Spleen (tissue), 11 donors: ENCODE data around the gene TAOK2. TPM values are rescaled to one million over a fixed set of nuclear protein-coding genes. Genes with fewer than 3 reads are reported as not detected.

Experiments used
- DNase-seq: peaks from one replicate; pipeline ENCODE4 v3.0.0-alpha.2; 2020
- H3K27ac ChIP-seq, 8 donors: fragments of 200-600 bp; sonication (generic) in 7 of 8; 1 replicate in 4 of 8; 2 replicates in 4 of 8; pipeline versions ENCODE4 v1.5.0 to v1.8.0; 2016 to 2021; ENCODE audit warnings: inconsistent platforms in 4 of 8, mild to moderate bottlenecking in 4 of 8, moderate library complexity in 1 of 8
- H3K27me3 ChIP-seq, 7 donors: fragments of 200-600 bp; sonication (generic) in 6 of 7; replicated peaks in 1 of 7; 1 replicate in 4 of 7; 2 replicates in 3 of 7; pipeline versions ENCODE4 v1.5.0 to v1.8.0; 2016 to 2021; ENCODE audit warnings: inconsistent platforms in 3 of 7, mild to moderate bottlenecking in 1 of 7
- H3K36me3 ChIP-seq, 6 donors: fragments of 200-600 bp; sonication (generic) in 5 of 6; 1 replicate in 4 of 6; 2 replicates in 2 of 6; pipeline versions ENCODE4 v1.5.0 to v1.8.0; 2016 to 2021; ENCODE audit warnings: inconsistent platforms in 2 of 6
- H3K4me1 ChIP-seq, 6 donors: fragments of 200-600 bp; sonication (generic) in 5 of 6; 1 replicate in 3 of 6; 2 replicates in 3 of 6; pipeline versions ENCODE4 v1.5.0 to v1.8.0; 2016 to 2021; ENCODE audit warnings: inconsistent platforms in 3 of 6
- H3K4me3 ChIP-seq, 8 donors: fragments of 200-600 bp; sonication (generic) in 7 of 8; 1 replicate in 4 of 8; 2 replicates in 4 of 8; pipeline versions ENCODE4 v1.5.0 to v1.8.0; 2016 to 2021; ENCODE audit warnings: inconsistent platforms in 4 of 8, mild to moderate bottlenecking in 4 of 8, moderate library complexity in 2 of 8
- H3K9me3 ChIP-seq, 8 donors: fragments of 200-600 bp; sonication (generic) in 7 of 8; 1 replicate in 4 of 8; 2 replicates in 4 of 8; pipeline versions ENCODE4 v1.5.0 to v1.8.0; 2016 to 2021; ENCODE audit warnings: inconsistent platforms in 4 of 8
- POLR2A ChIP-seq, 3 donors: fragments of 450-650 bp; IDR thresholded peaks; one replicate each; pipeline ENCODE4 v1.5.1; 2017; ENCODE audit warnings: antibody characterized with exemption in 3 of 3, mild to moderate bottlenecking in 1 of 3
- POLR2AphosphoS5 ChIP-seq, 3 donors: sonication (generic); formaldehyde crosslinking; IDR thresholded peaks; one replicate each; pipeline ENCODE4 v1.5.1; 2017; ENCODE audit warnings: antibody characterized with exemption in 3 of 3
- WGBS, 5 donors: extraction: QIAGEN DNeasy Blood & Tissue Kit in 3 of 5; methylation state at CpG; one replicate each; pipeline versions ENCODE4 v1.1.5 to v1.1.7; 2013 to 2018; 5-methylcytosine and 5-hydroxymethylcytosine counted together
- intact Hi-C: fragments of 100-400 bp; cut with DNase I; formaldehyde crosslinking; loops from one replicate; pipeline ENCODE4 v1.15.0; 2023; ENCODE audit warnings: low total_unique reads
- polyA plus RNA-seq, 3 donors: library from polyadenylated mRNA; stranded (reverse); fragments of 200-250 nt; gene quantifications; one replicate each; pipeline ENCODE4 v1.2.1, GENCODE V29; 2013
- total RNA-seq, 7 donors: library from RNA; depleted of rRNA in 3 of 7; stranded (reverse); fragments of >200 nt in 3 of 7; fragmentation: NEBNext Ultra II Directional in 4 of 7; extraction: Animal tissue kit (Norgen Biotek cat#: 25700) in 4 of 7; gene quantifications; one replicate each; pipeline versions ENCODE4 v1.1.0 to v1.2.1, GENCODE V29; 2016 to 2021
- TF ChIP-seq, protein P1 (sequence below), 11 experiments: fragments of 200-600 bp in 7 of 11; fragments of 450-650 bp in 4 of 11; sonication (generic) in 4 of 11; IDR thresholded peaks in 8 of 11; conservative IDR thresholded peaks in 3 of 11; 1 replicate in 7 of 11; 2 replicates in 4 of 11; pipeline versions ENCODE4 v1.4.0 to v1.8.0; 2016 to 2021; ENCODE audit warnings: antibody characterized with exemption in 11 of 11, inconsistent platforms in 4 of 11, mild to moderate bottlenecking in 1 of 11
- donor health status: healthy with polysubstance abuse.
- donor health status: DM: no; HTN: no; CAD: no; lungs with moderate emphysema.
- donor health status: DM: no; HTN: no; CAD: no.
- donor health status: Bipolar disorder and iron deficiency.
- donor health status: healthy.
- donor health status: DM: no; HTN: no; CAD: no.
- donor health status: DM: yes; HTN: yes; CAD: no.

Gene TAOK2
- total and polyA plus RNA-seq, 10 donors: 13.2 to 96.5 (median 71.6) TPM

DNA sequence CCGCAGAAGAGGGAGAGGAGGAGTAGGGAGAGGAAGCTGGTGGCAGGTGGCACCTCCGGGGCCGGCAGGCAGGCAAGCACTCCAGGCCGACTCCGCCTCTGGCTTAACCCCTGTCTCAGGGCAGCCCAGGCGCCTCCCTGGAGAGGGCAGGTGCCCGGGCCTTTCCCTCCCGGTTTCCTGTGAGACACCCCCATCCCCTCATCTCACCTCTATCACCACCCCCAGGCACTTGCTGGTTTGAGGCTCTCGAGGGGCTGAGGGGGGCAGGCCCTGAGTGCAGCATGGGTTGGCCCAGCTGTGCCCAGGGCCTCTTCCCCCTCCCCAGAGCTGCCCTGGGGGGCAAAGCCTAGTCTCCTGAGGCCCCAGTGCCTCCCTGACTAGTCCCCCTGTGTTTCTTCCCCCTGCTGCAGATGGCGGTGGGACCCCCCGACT lies 31.2 kb downstream of the TAOK2 start:
- no peak for DNase-seq
- H3K36me3 ChIP-seq: peaks cover 0 to 65% (median 20%) of the 10 kb centered on the region in 6 donors
- H3K27ac ChIP-seq: no peak overlapping the region
- WGBS, 5 donors: 25 to 44% (median 34%) methylated on average over 8 to 11 of the region's 11 CpGs
- H3K4me3 ChIP-seq: no peak overlapping the region
- H3K4me1 ChIP-seq: peaks cover 0 to 20% (median 13%) of the 10 kb centered on the region in 6 donors
- intact Hi-C loops: loop anchor here (5.0 kb wide), 2 partner anchors 43 to 308 kb away; partner anchors contain the start of gene TMEM219
- H3K9me3 ChIP-seq: no peaks in the 10 kb centered on the region
- peak in 2 of 3 donors; percentile 19 to 36 for TF ChIP-seq POLR2AphosphoS5 (IDR thresholded peaks at IDR 0.05)
- no peak for TF ChIP-seq POLR2A (IDR thresholded peaks at IDR 0.05)
- peaks cover 0 to 18% (median 8%) of the 10 kb centered on the region in 7 donors for H3K27me3 ChIP-seq

DNA sequence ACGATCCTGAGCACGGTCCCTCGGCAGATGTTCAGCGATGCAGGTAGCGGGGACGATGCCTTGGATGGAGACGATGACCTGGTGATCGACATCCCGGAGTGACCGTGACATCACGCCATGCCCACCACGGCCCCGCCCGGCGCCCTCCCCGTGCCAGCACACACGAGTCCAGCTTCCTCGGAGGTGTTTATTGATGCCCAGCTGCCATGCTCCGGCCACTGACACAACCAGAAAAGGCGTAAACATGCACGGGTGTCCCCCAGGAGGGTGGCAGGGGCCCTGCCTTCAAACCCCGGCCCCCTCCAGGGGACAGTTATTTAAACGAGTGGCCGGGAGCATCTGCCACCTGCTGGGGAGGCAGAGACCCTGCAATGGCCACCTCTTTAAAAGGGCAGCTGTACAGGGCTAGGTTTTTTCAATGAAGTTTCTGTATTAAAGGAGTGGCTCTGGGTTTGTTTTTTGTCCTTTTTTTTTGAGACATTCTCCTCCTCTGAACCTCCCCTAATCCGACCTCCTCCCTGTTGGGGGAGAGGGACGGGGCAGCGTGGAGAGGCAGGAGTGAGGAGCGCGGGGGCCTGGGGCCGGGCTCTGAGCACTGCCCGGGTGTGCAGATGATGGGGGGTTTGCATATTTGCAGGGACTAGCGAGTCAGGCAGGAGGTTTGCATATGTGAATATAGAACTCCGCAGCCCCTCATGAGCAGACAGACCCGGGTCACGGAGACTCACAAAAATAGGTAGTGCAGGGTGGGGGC lies 31.9 kb downstream of the TAOK2 start:
- H3K27ac ChIP-seq: no peak overlapping the region
- no peak overlapping the region for H3K4me3 ChIP-seq
- intact Hi-C loops: loop anchor here (5.0 kb wide), 1 partner anchor 308 kb away; no protein-coding TSS in a partner anchor
- no peak for DNase-seq
- WGBS, 5 donors: 57 to 69% (median 67%) methylated on average over 14 to 35 of the region's 35 CpGs
- H3K36me3 ChIP-seq: peaks cover 0 to 58% (median 17%) of the 10 kb centered on the region in 6 donors
- TF ChIP-seq POLR2AphosphoS5 (IDR thresholded peaks at IDR 0.05): peak in 1 of 3 donors; percentile 42
- no peak for TF ChIP-seq POLR2A (IDR thresholded peaks at IDR 0.05)
- TF ChIP-seq, protein P1, sequence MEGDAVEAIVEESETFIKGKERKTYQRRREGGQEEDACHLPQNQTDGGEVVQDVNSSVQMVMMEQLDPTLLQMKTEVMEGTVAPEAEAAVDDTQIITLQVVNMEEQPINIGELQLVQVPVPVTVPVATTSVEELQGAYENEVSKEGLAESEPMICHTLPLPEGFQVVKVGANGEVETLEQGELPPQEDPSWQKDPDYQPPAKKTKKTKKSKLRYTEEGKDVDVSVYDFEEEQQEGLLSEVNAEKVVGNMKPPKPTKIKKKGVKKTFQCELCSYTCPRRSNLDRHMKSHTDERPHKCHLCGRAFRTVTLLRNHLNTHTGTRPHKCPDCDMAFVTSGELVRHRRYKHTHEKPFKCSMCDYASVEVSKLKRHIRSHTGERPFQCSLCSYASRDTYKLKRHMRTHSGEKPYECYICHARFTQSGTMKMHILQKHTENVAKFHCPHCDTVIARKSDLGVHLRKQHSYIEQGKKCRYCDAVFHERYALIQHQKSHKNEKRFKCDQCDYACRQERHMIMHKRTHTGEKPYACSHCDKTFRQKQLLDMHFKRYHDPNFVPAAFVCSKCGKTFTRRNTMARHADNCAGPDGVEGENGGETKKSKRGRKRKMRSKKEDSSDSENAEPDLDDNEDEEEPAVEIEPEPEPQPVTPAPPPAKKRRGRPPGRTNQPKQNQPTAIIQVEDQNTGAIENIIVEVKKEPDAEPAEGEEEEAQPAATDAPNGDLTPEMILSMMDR (IDR thresholded peaks at IDR 0.05 in 8 of 11, conservative IDR thresholded peaks at IDR 0.05 in 3 of 11): peak; percentile 61 to 88 (median 77)
- H3K27me3 ChIP-seq: peaks cover 0 to 25% (median 15%) of the 10 kb centered on the region in 7 donors
- H3K9me3 ChIP-seq: no peaks in the 10 kb centered on the region
- peaks cover 0 to 27% (median 19%) of the 10 kb centered on the region in 6 donors for H3K4me1 ChIP-seq

DNA sequence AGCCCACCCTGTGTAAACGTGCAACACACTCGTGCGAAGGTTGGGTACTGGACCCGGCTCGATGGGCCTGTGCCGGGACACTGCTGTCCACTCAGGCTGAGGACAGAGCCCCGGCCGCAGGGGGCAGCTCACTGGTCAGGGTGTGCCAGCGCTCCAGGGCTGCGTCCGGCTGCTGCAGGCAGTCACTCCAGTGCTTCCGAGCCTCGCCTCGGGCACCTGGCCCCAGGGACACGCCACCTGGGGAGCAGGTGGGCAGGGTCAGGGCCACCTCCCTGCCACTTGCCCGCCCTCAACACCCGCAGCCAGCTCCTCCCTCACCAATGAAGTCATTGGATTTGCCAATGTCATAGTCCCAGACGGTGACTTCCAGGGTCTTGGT lies 32.4 kb downstream of the TAOK2 start:
- peaks cover 0 to 53% (median 11%) of the 10 kb centered on the region in 6 donors for H3K36me3 ChIP-seq
- H3K9me3 ChIP-seq: no peaks in the 10 kb centered on the region
- peaks cover 1 to 33% (median 25%) of the 10 kb centered on the region in 6 donors for H3K4me1 ChIP-seq
- WGBS, 5 donors: 86 to 100% (median 89%) methylated on average over 1 to 18 of the region's 18 CpGs
- intact Hi-C loops: loop anchor here (5.0 kb wide), 1 partner anchor 309 kb away; no protein-coding TSS in a partner anchor
- TF ChIP-seq POLR2AphosphoS5 (IDR thresholded peaks at IDR 0.05): peak in 1 of 3 donors; percentile 16
- TF ChIP-seq, protein P1 (IDR thresholded peaks at IDR 0.05 in 8 of 11, conservative IDR thresholded peaks at IDR 0.05 in 3 of 11): no peak
- TF ChIP-seq POLR2A (IDR thresholded peaks at IDR 0.05): no peak
- peaks cover 0 to 31% (median 21%) of the 10 kb centered on the region in 7 donors for H3K27me3 ChIP-seq
- no peak for DNase-seq
- no peak overlapping the region for H3K4me3 ChIP-seq
- no peak overlapping the region for H3K27ac ChIP-seq

GRCh38 chr16:30006659-30007377 lies 33.1 kb downstream of the TAOK2 start:
- intact Hi-C loops: loop anchor here (5.0 kb wide), 1 partner anchor 310 kb away; no protein-coding TSS in a partner anchor
- no peak for DNase-seq
- Histone ChIP-seq H3K27ac (no peak overlapping the region), H3K9me3 (no peaks in the 10 kb centered on the region), H3K36me3 (peaks cover 0 to 45% (median 7%) of the 10 kb centered on the region in 6 donors), H3K4me1 (peaks cover 6 to 40% (median 32%) of the 10 kb centered on the region in 6 donors), H3K4me3 (no peak overlapping the region), H3K27me3 (peaks cover 0 to 38% (median 28%) of the 10 kb centered on the region in 7 donors)
- WGBS, 5 donors: 85 to 91% (median 86%) methylated on average over 23 to 34 of the region's 34 CpGs
- TF ChIP-seq POLR2AphosphoS5 (IDR thresholded peaks at IDR 0.05): peak in 2 of 3 donors; percentile 15 to 60
- TF ChIP-seq, protein P1 (IDR thresholded peaks at IDR 0.05 in 8 of 11, conservative IDR thresholded peaks at IDR 0.05 in 3 of 11): no peak
